Muscle layer of duodenum (tissue), 2 donors: ENCODE data around the gene RNASE7.
"Not testable (repeated sequence)": the region's sequence is repeated elsewhere in the genome, so short reads cannot be mapped to it uniquely, and the experiment has no call there.

Experiments
- H3K27ac ChIP-seq: one replicate; pipeline ENCODE4 v1.7.0; 2013; ENCODE audit warnings: mild to moderate bottlenecking, low read length
- H3K27me3 ChIP-seq: one replicate; pipeline ENCODE4 v1.7.0; 2013; ENCODE audit warnings: low read depth, mild to moderate bottlenecking, control low read depth, low read length
- H3K36me3 ChIP-seq, 2 donors: one replicate each; pipeline ENCODE4 v1.7.0; 2013; ENCODE audit warnings: low read length in 2 of 2, control low read depth in 1 of 2, mild to moderate bottlenecking in 1 of 2; ENCODE audit not compliant: insufficient read depth in 2 of 2, control insufficient read depth in 1 of 2
- H3K4me1 ChIP-seq, 2 donors: one replicate each; pipeline ENCODE4 v1.7.0; 2013; ENCODE audit warnings: low read length in 2 of 2, mild to moderate bottlenecking in 2 of 2, control low read depth in 1 of 2, moderate library complexity in 1 of 2; ENCODE audit not compliant: insufficient read depth in 2 of 2, control insufficient read depth in 1 of 2
- H3K4me3 ChIP-seq, 2 donors: one replicate each; pipeline ENCODE4 v1.7.0; 2013; ENCODE audit warnings: low read length in 2 of 2, low read depth in 1 of 2, mild to moderate bottlenecking in 1 of 2
- H3K9me3 ChIP-seq, 2 donors: one replicate each; pipeline ENCODE4 v1.7.0; 2013; ENCODE audit warnings: low read length in 2 of 2, control low read depth in 1 of 2, mild to moderate bottlenecking in 1 of 2; ENCODE audit not compliant: control insufficient read depth in 1 of 2
- donor health status: healthy.

The RNASE7 gene

GRCh38 chr14:21034707-21035106 lies 7.5 kb upstream of the RNASE7 start, which contains the start of gene RNASE13:
TSS of gene RNASE13 (minus strand) at chr14:21034807. CDS start at chr14:21034288, 519 bp downstream.
- no peak within 1 kb of the TSS for H3K27ac ChIP-seq
- H3K9me3 ChIP-seq = no peaks in the 10 kb centered on the region
- peaks cover 17 to 19% of the 10 kb centered on the region in 2 donors for H3K4me1 ChIP-seq
- no peaks in the 10 kb centered on the region for H3K27me3 ChIP-seq
- H3K36me3 ChIP-seq = no peaks in the 10 kb centered on the region
- no peak within 1 kb of the TSS for H3K4me3 ChIP-seq

- Histone ChIP-seq H3K27me3 (no peaks in the 10 kb centered on the region), H3K9me3 (no peaks in the 10 kb centered on the region), H3K4me1 (peaks cover 20 to 25% of the 10 kb centered on the region in 2 donors), H3K27ac (no peak overlapping the region), H3K36me3 (no peaks in the 10 kb centered on the region), H3K4me3 (no peak overlapping the region)
Measured at GRCh38 chr14:21036751-21037150, 5.4 kb upstream of the RNASE7 start.

GRCh38 chr14:21037156-21037555 lies 5.0 kb upstream of the RNASE7 start:
- no peak overlapping the region for H3K27ac ChIP-seq
- H3K9me3 ChIP-seq = no peaks in the 10 kb centered on the region
- H3K27me3 ChIP-seq = no peaks in the 10 kb centered on the region
- H3K36me3 ChIP-seq = no peaks in the 10 kb centered on the region
- peaks cover 20 to 25% of the 10 kb centered on the region in 2 donors for H3K4me1 ChIP-seq
- H3K4me3 ChIP-seq = no peak overlapping the region

- H3K27ac ChIP-seq = peak overlapping the region; percentile 53
- H3K9me3 ChIP-seq = no peaks in the 10 kb centered on the region
- peaks cover 20 to 29% of the 10 kb centered on the region in 2 donors for H3K4me1 ChIP-seq
- peak overlapping the region in 1 of 2 donors; percentile 3 for H3K4me3 ChIP-seq
- no peaks in the 10 kb centered on the region for H3K36me3 ChIP-seq
- no peaks in the 10 kb centered on the region for H3K27me3 ChIP-seq
Measured at GRCh38 chr14:21038441-21039422, 3.4 kb upstream of the RNASE7 start.

GRCh38 chr14:21039585-21040369 lies 2.4 kb upstream of the RNASE7 start:
- Histone ChIP-seq H3K27me3 (no peaks in the 10 kb centered on the region), H3K9me3 (no peaks in the 10 kb centered on the region), H3K4me1 (peaks cover 23 to 30% of the 10 kb centered on the region in 2 donors), H3K27ac (peak overlapping the region; percentile 53), H3K4me3 (peak overlapping the region in 1 of 2 donors; percentile 3), H3K36me3 (no peaks in the 10 kb centered on the region)

- H3K4me3 ChIP-seq = no peak overlapping the region
- H3K9me3 ChIP-seq = no peaks in the 10 kb centered on the region
- no peak overlapping the region for H3K27ac ChIP-seq
- H3K27me3 ChIP-seq = no peaks in the 10 kb centered on the region
- H3K4me1 ChIP-seq = peaks cover 23 to 30% of the 10 kb centered on the region in 2 donors
- H3K36me3 ChIP-seq = no peaks in the 10 kb centered on the region
Measured at GRCh38 chr14:21040370-21040925, 1.7 kb upstream of the RNASE7 start.

GRCh38 chr14:21040941-21041340 lies 1.2 kb upstream of the RNASE7 start:
- H3K36me3 ChIP-seq, H3K27ac ChIP-seq, H3K9me3 ChIP-seq, H3K27me3 ChIP-seq, H3K4me3 ChIP-seq: not testable (repeated sequence)
- H3K4me1 ChIP-seq = peaks cover 23 to 30% of the 10 kb centered on the region in 2 donors

GRCh38 chr14:21042918-21043317 lies 756 bp downstream of the RNASE7 start:
- H3K36me3 ChIP-seq = no peaks in the 10 kb centered on the region
- H3K9me3 ChIP-seq = no peaks in the 10 kb centered on the region
- no peaks in the 10 kb centered on the region for H3K27me3 ChIP-seq
- H3K27ac ChIP-seq = no peak overlapping the region
- no peak overlapping the region for H3K4me3 ChIP-seq
- peaks cover 23 to 28% of the 10 kb centered on the region in 2 donors for H3K4me1 ChIP-seq

- Histone ChIP-seq H3K36me3 (no peaks in the 10 kb centered on the region), H3K4me1 (peaks cover 18 to 23% of the 10 kb centered on the region in 2 donors), H3K4me3 (no peak overlapping the region), H3K27ac (no peak overlapping the region), H3K27me3 (no peaks in the 10 kb centered on the region), H3K9me3 (no peaks in the 10 kb centered on the region)
Measured at GRCh38 chr14:21043387-21043973, 1.3 kb downstream of the RNASE7 start.

GRCh38 chr14:21043974-21044618 lies 1.9 kb downstream of the RNASE7 start:
- Histone ChIP-seq H3K4me1 (peaks cover 12 to 16% of the 10 kb centered on the region in 2 donors), H3K9me3 (no peaks in the 10 kb centered on the region), H3K27me3 (no peaks in the 10 kb centered on the region), H3K4me3 (no peak overlapping the region), H3K36me3 (no peaks in the 10 kb centered on the region), H3K27ac (no peak overlapping the region)
